Suprapubic skin (tissue), 4 donors: ENCODE data around the gene TIMM44.

ENCODE experiments used
- CTCF ChIP-seq, 2 donors: fragments of 200-600 bp in 1 of 2; fragments of 450-650 bp in 1 of 2; sonication (generic) in 1 of 2; IDR thresholded peaks; one replicate each; pipeline ENCODE4 v1.5.1; 2016 to 2019; ENCODE audit warnings: antibody characterized with exemption in 2 of 2, mild to moderate bottlenecking in 1 of 2, moderate library complexity in 1 of 2
- EP300 ChIP-seq: sonication (generic); formaldehyde crosslinking; IDR thresholded peaks from one replicate; pipeline ENCODE4 v1.6.1; 2017; ENCODE audit warnings: antibody characterized with exemption
- POLR2A ChIP-seq, 2 donors: fragments of 450-650 bp; IDR thresholded peaks; one replicate each; pipeline ENCODE4 v1.6.1; 2017; ENCODE audit warnings: antibody characterized with exemption in 2 of 2, mild to moderate bottlenecking in 2 of 2, moderate library complexity in 2 of 2
- POLR2AphosphoS5 ChIP-seq, 3 donors: sonication (generic); formaldehyde crosslinking; IDR thresholded peaks; one replicate each; pipeline ENCODE4 v1.6.1; 2017; ENCODE audit warnings: antibody characterized with exemption in 3 of 3

DNA sequence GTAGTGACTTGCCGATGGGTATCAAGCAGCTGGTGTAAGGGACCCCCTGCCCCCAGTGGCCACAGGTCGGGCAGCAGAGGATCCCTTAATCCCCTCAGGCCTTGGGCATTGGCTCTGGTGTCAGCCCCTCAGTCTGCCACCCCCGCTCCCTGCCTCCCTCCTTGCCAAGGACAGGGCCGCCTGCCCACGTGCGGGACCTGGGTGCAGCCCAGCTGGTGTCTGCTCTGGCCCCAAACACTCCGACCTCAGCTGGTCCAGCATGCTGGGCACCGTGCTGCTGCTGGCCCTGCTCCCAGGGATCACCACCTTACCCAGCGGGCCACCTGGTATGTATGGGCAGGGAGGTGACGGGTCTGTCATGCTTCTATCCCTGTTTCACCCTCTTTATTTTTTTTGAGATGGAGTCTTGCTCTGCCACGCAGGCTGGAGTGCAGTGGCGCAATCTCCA is 28.8 kb downstream of the TIMM44 start, which contains the start of gene TGFBR3L:
- TF ChIP-seq CTCF (IDR thresholded peaks at IDR 0.05) (no peak), POLR2AphosphoS5 (IDR thresholded peaks at IDR 0.05) (no peak), POLR2A (IDR thresholded peaks at IDR 0.05) (no peak), EP300 (no peak)
